HCT116 (cell line): ENCODE results near the gene CHL1. TPM values are rescaled to one million over a fixed set of nuclear protein-coding genes. Genes with fewer than 3 reads are reported as not detected.

Experiments
- ATAC-seq: fragments of 200-7000 bp; cut with Tn5 transposase; 2 replicates; pipeline ENCODE4 v1.9.1; 2020; ENCODE audit warnings: mild to moderate bottlenecking, moderate library complexity
- BruUV-seq: library from RNA; stranded (reverse); fragments of 400-500 nt; replicated peaks from 2 replicates; lab custom pipeline; 2021; lab: Mats Ljungman, UMichigan
- CTCF ChIA-PET: fragments of 300-600 bp; sonication (Branson Sonifier 250); formaldehyde crosslinking; loops from one replicate; lab custom pipeline; 2021; ENCODE audit warnings: antibody characterized with exemption; lab: Charles Lee
- POLR2A ChIA-PET: fragments of 300-600, 350-600 bp; sonication (Branson Sonifier 250); formaldehyde crosslinking; loops from one replicate; lab custom pipeline; 2021; ENCODE audit warnings: antibody characterized with exemption; lab: Charles Lee
- RAD21 ChIA-PET, 2 experiments: fragments of 300-600 bp; sonication (Branson Sonifier 250); formaldehyde crosslinking; loops; one replicate each; lab custom pipeline; 2023; ENCODE audit warnings: low total read pairs in 2 of 2; ENCODE audit not compliant: uncharacterized antibody in 2 of 2, unreplicated experiment in 2 of 2, low non-redundant PET in 1 of 2; lab: Charles Lee
- DNase-seq: peaks from one replicate; pipeline ENCODE4 v3.0.0-alpha.2; 2010; ENCODE audit warnings: low read depth, low spot score
- H2AFZ ChIP-seq: fragments of 200-600 bp; shearing (Covaris generic), sonication (generic); 2 replicates; pipeline ENCODE4 v1.6.1; 2017; ENCODE audit warnings: low read depth, mixed run types, mixed read lengths, antibody characterized with exemption, low read length; ENCODE audit not compliant: poor library complexity, severe bottlenecking
- H3K27ac ChIP-seq: 2 replicates; pipeline ENCODE4 v1.5.1; 2012; ENCODE audit warnings: low read depth, low read length
- H3K27me3 ChIP-seq: fragments of 200-600 bp; sonication (generic); 2 replicates; pipeline ENCODE4 v1.6.1; 2016; ENCODE audit warnings: mixed run types, low read length, mixed read lengths; ENCODE audit not compliant: insufficient read depth
- H3K36me3 ChIP-seq, 2 experiments: fragments of 200-500 bp in 1 of 2; fragments of 200-600 bp in 1 of 2; sonication (Bioruptor generic) in 1 of 2; sonication (generic) in 1 of 2; 2 replicates each; pipeline versions ENCODE4 v1.5.1 to v1.6.1; 2014 to 2016; ENCODE audit warnings: low read length in 2 of 2, inconsistent platforms in 1 of 2, mixed read lengths in 1 of 2, mixed run types in 1 of 2; ENCODE audit not compliant: insufficient read depth in 2 of 2, control insufficient read depth in 1 of 2
- H3K4me1 ChIP-seq, 2 experiments: fragments of 200-600 bp in 1 of 2; sonication (generic) in 1 of 2; 2 replicates each; pipeline versions ENCODE4 v1.5.1 to v1.6.1; 2012 to 2017; ENCODE audit warnings: low read length in 2 of 2, inconsistent platforms in 1 of 2, mild to moderate bottlenecking in 1 of 2, mixed read lengths in 1 of 2, mixed run types in 1 of 2, moderate library complexity in 1 of 2; ENCODE audit not compliant: insufficient read depth in 2 of 2, control insufficient read depth in 1 of 2
- H3K4me2 ChIP-seq: fragments of 200-600 bp; sonication (generic); 2 replicates; pipeline ENCODE4 v1.6.1; 2017; ENCODE audit warnings: mixed run types, low read length, mixed read lengths
- H3K4me3 ChIP-seq, 2 experiments: fragments of 200-600 bp in 1 of 2; sonication (generic) in 1 of 2; replicated peaks in 1 of 2; 2 replicates each; pipeline ENCODE4 v1.5.1; 2011 to 2016; ENCODE audit warnings: low read length in 2 of 2, control low read depth in 1 of 2, low read depth in 1 of 2, mild to moderate bottlenecking in 1 of 2, mixed read lengths in 1 of 2, mixed run types in 1 of 2
- H3K79me2 ChIP-seq: fragments of 200-600 bp; sonication (generic); 2 replicates; pipeline ENCODE4 v1.6.1; 2017; ENCODE audit warnings: mild to moderate bottlenecking, mixed run types, low read length, moderate library complexity, mixed read lengths; ENCODE audit not compliant: insufficient read depth
- H3K9ac ChIP-seq: fragments of 200-600 bp; sonication (generic); 2 replicates; pipeline ENCODE4 v1.6.1; 2016; ENCODE audit warnings: low read length, mixed read lengths
- H3K9me2 ChIP-seq: fragments of 200-600 bp; sonication (generic), shearing (Covaris generic); 2 replicates; pipeline ENCODE4 v1.6.1; 2017; ENCODE audit warnings: mixed run types, mild to moderate bottlenecking, moderate library complexity; ENCODE audit not compliant: insufficient read depth
- H3K9me3 ChIP-seq, 2 experiments: fragments of 200-500 bp in 1 of 2; fragments of 200-600 bp in 1 of 2; sonication (Bioruptor generic) in 1 of 2; sonication (generic) in 1 of 2; 2 replicates each; pipeline ENCODE4 v1.6.1; 2014 to 2017; ENCODE audit warnings: low read length in 2 of 2, mixed read lengths in 2 of 2, inconsistent platforms in 1 of 2, low read depth in 1 of 2, mild to moderate bottlenecking in 1 of 2, mixed run types in 1 of 2, moderate library complexity in 1 of 2; ENCODE audit not compliant: control insufficient read depth in 1 of 2, insufficient read depth in 1 of 2
- H4K20me1 ChIP-seq: fragments of 200-600 bp; sonication (generic), shearing (Covaris generic); 2 replicates; pipeline ENCODE4 v1.6.1; 2017; ENCODE audit warnings: mixed run types, mild to moderate bottlenecking, moderate library complexity; ENCODE audit not compliant: insufficient read depth
- CBX3 ChIP-seq: IDR thresholded peaks from 2 replicates; pipeline ENCODE4 v1.6.1; 2012; ENCODE audit warnings: low read depth
- EGR1 ChIP-seq: IDR thresholded peaks from 2 replicates; pipeline ENCODE4 v1.6.1; 2012; ENCODE audit warnings: low read depth
- ELF1 ChIP-seq: IDR thresholded peaks from 2 replicates; pipeline ENCODE4 v1.6.1; 2012; ENCODE audit warnings: low read depth, borderline replicate concordance
- EZH2phosphoT487 ChIP-seq: fragments of 200-600 bp; IDR thresholded peaks from 2 replicates; pipeline ENCODE4 v1.6.1; 2018; ENCODE audit warnings: antibody characterized with exemption, borderline replicate concordance
- POLR2A ChIP-seq: IDR thresholded peaks from 2 replicates; pipeline ENCODE4 v1.7.0; 2011; ENCODE audit warnings: borderline replicate concordance; ENCODE audit not compliant: insufficient read depth, insufficient read length; ENCODE audit errors: extremely low read depth
- ZFX ChIP-seq: fragments of 450-650 bp; IDR thresholded peaks from 2 replicates; pipeline ENCODE4 v1.6.1; 2017
- intact Hi-C: fragments of 100-400 bp; cut with micrococcal nuclease; formaldehyde crosslinking; loops from 2 replicates; pipeline ENCODE4 v1.10.0; 2022
- total RNA-seq: library from RNA; stranded (reverse); gene quantifications from one replicate; pipeline ENCODE4 v1.2.1, GENCODE V29; 2021; ENCODE audit not compliant: unreplicated experiment
- TF ChIP-seq, protein P1 (sequence below): IDR thresholded peaks from 2 replicates; pipeline ENCODE4 v1.6.1; 2012
- TF ChIP-seq, protein P2 (sequence below): IDR thresholded peaks from 2 replicates; pipeline ENCODE4 v1.6.1; 2011; ENCODE audit warnings: mild to moderate bottlenecking, low read length, moderate library complexity; ENCODE audit not compliant: insufficient replicate concordance; ENCODE audit errors: extremely low read depth
- TF ChIP-seq, protein P3 (sequence below), 3 experiments: fragments of 200-600 bp in 1 of 3; sonication (generic) in 1 of 3; IDR thresholded peaks in 2 of 3; conservative IDR thresholded peaks in 1 of 3; 2 replicates each; pipeline ENCODE4 v1.5.1; 2012 to 2017; ENCODE audit warnings: low read depth in 2 of 3, low read length in 2 of 3, antibody characterized with exemption in 1 of 3, borderline replicate concordance in 1 of 3, control low read depth in 1 of 3, mild to moderate bottlenecking in 1 of 3, mixed read lengths in 1 of 3, mixed run types in 1 of 3, moderate library complexity in 1 of 3; ENCODE audit not compliant: insufficient read depth in 1 of 3
- TF ChIP-seq, protein P4 (sequence below): IDR thresholded peaks from 2 replicates; pipeline ENCODE4 v1.6.1; 2012; ENCODE audit warnings: low read depth

The CHL1 gene
- total RNA-seq, 1 experiment from 2014 or later = not detected

DNA sequence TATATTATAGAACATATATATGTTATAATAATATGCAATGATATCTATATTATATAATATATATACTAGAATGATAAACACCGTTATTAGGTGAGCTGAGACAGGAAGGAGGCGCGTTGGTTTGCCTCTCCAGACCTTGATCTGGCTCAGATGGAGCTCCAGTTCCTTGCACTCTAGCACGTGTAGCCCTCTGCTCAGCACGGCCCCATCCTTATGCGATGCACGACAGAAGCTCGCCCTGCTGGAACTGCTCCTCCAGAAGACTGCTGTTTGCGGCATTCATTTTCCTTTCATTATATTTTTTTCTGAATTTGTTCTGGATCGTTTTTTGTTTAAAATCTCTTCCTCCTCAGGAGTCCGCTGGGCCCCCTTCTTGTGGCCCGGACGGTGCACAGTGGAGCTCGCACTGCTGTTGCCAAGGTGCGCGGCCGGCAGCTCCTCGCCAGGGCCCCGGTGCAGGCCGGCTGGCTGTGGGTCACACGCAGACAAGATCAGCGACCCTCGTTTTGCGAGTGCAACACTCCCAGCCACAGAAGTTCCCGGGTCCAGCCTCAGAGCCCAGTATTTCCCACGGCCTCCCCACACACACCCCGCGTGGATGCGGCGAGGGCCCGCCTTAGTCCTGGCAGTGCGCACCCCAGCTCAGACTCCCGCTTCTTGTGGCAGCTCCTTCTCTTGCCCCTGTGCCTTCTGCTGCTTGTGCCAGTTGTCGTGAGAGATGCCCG is 112.2 kb downstream of the CHL1 start (continued):
- TF ChIP-seq, protein P1, sequence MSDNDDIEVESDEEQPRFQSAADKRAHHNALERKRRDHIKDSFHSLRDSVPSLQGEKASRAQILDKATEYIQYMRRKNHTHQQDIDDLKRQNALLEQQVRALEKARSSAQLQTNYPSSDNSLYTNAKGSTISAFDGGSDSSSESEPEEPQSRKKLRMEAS = no peak
- TF ChIP-seq, all 23 proteins: peak for 0

DNA sequence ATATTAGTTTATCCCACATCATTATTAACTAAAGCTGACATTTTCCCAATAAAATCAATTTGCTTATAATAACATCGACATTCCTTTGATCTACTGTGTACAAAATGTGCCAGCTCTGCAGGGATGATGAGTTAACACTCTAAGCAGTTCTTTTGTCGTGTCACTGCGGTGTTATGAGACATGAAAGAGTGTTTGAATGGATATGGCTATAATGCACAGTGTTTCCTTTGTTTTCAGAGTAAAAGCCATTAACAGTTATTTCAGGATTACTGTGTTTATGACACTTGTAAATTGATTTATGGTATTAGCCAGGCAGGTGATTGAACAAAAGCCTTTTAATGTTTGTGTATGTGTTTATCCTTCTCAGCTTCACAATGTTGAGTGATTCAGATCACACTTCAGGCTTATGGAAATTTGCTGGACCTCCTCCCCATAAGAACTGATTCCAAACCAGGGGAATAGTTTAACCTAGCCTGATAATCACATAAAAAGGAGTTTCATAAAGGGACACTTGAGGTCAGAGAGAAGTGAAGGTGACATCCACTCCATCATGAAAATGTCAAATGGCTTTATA is 115.7 kb downstream of the CHL1 start:
- H2AFZ ChIP-seq = no peak overlapping the region
- peaks cover 7 to 11% of the 10 kb centered on the region in 2 experiments; a peak in 2 of 4 replicates for H3K9me3 ChIP-seq
- no peaks in the 10 kb centered on the region for H3K79me2 ChIP-seq
- ChIA-PET POLR2A (no interaction called here), RAD21 (no interaction called here), CTCF (no interaction called here)
- no peak overlapping the region for H3K27ac ChIP-seq
- BruUV-seq = no TSS peak
- no peak overlapping the region for H3K4me2 ChIP-seq
- no peak for TF ChIP-seq EZH2phosphoT487
- no peak for TF ChIP-seq POLR2A
- no peak for TF ChIP-seq ZFX
- TF ChIP-seq, protein P2, sequence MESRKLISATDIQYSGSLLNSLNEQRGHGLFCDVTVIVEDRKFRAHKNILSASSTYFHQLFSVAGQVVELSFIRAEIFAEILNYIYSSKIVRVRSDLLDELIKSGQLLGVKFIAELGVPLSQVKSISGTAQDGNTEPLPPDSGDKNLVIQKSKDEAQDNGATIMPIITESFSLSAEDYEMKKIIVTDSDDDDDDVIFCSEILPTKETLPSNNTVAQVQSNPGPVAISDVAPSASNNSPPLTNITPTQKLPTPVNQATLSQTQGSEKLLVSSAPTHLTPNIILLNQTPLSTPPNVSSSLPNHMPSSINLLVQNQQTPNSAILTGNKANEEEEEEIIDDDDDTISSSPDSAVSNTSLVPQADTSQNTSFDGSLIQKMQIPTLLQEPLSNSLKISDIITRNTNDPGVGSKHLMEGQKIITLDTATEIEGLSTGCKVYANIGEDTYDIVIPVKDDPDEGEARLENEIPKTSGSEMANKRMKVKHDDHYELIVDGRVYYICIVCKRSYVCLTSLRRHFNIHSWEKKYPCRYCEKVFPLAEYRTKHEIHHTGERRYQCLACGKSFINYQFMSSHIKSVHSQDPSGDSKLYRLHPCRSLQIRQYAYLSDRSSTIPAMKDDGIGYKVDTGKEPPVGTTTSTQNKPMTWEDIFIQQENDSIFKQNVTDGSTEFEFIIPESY = no peak
- no peak for TF ChIP-seq ELF1
- TF ChIP-seq, protein P3, sequence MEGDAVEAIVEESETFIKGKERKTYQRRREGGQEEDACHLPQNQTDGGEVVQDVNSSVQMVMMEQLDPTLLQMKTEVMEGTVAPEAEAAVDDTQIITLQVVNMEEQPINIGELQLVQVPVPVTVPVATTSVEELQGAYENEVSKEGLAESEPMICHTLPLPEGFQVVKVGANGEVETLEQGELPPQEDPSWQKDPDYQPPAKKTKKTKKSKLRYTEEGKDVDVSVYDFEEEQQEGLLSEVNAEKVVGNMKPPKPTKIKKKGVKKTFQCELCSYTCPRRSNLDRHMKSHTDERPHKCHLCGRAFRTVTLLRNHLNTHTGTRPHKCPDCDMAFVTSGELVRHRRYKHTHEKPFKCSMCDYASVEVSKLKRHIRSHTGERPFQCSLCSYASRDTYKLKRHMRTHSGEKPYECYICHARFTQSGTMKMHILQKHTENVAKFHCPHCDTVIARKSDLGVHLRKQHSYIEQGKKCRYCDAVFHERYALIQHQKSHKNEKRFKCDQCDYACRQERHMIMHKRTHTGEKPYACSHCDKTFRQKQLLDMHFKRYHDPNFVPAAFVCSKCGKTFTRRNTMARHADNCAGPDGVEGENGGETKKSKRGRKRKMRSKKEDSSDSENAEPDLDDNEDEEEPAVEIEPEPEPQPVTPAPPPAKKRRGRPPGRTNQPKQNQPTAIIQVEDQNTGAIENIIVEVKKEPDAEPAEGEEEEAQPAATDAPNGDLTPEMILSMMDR (IDR thresholded peaks at IDR 0.05 in 2 of 3, conservative IDR thresholded peaks at IDR 0.05 in 1 of 3; ENCODE audit: borderline replicate concordance in 1 of 3, insufficient read depth in 1 of 3, low read depth in 2 of 3, low read length in 2 of 3) = no peak
- TF ChIP-seq, protein P4, sequence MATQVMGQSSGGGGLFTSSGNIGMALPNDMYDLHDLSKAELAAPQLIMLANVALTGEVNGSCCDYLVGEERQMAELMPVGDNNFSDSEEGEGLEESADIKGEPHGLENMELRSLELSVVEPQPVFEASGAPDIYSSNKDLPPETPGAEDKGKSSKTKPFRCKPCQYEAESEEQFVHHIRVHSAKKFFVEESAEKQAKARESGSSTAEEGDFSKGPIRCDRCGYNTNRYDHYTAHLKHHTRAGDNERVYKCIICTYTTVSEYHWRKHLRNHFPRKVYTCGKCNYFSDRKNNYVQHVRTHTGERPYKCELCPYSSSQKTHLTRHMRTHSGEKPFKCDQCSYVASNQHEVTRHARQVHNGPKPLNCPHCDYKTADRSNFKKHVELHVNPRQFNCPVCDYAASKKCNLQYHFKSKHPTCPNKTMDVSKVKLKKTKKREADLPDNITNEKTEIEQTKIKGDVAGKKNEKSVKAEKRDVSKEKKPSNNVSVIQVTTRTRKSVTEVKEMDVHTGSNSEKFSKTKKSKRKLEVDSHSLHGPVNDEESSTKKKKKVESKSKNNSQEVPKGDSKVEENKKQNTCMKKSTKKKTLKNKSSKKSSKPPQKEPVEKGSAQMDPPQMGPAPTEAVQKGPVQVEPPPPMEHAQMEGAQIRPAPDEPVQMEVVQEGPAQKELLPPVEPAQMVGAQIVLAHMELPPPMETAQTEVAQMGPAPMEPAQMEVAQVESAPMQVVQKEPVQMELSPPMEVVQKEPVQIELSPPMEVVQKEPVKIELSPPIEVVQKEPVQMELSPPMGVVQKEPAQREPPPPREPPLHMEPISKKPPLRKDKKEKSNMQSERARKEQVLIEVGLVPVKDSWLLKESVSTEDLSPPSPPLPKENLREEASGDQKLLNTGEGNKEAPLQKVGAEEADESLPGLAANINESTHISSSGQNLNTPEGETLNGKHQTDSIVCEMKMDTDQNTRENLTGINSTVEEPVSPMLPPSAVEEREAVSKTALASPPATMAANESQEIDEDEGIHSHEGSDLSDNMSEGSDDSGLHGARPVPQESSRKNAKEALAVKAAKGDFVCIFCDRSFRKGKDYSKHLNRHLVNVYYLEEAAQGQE = no peak
- no peak for TF ChIP-seq EGR1
- no peak for TF ChIP-seq CBX3
- H3K4me1 ChIP-seq = no peaks in the 10 kb centered on the region
- no peaks in the 10 kb centered on the region for H3K9me2 ChIP-seq
- no peak overlapping the region for H3K4me3 ChIP-seq
- H3K36me3 ChIP-seq = no peaks in the 10 kb centered on the region
- intact Hi-C loops = no loop called here
- ATAC-seq (no peak), DNase-seq (no peak)
- no peaks in the 10 kb centered on the region for H3K27me3 ChIP-seq
- no peaks in the 10 kb centered on the region for H4K20me1 ChIP-seq
- H3K9ac ChIP-seq = no peak overlapping the region
